Thymus (tissue), 11 donors: ENCODE results near the gene TFRC. TPM values are rescaled to one million over a fixed set of nuclear protein-coding genes. Genes with fewer than 3 reads are reported as not detected.
"Not testable (repeated sequence)": the region's sequence is repeated elsewhere in the genome, so short reads cannot be mapped to it uniquely, and the experiment has no call there.

Experiments used
- DNase-seq, 9 donors: peaks; one replicate each; pipeline ENCODE4 v3.0.0-alpha.2; 2013; ENCODE audit warnings: low spot score in 9 of 9, low read depth in 6 of 9, missing footprints in 1 of 9
- H3K27ac ChIP-seq, 2 donors: one replicate each; pipeline ENCODE4 v1.5.1; 2013; ENCODE audit warnings: control low read depth in 1 of 2, low read depth in 1 of 2, low read length in 1 of 2, mild to moderate bottlenecking in 1 of 2, moderate library complexity in 1 of 2
- H3K27me3 ChIP-seq, 2 donors: one replicate each; pipeline ENCODE4 v1.5.1; 2013; ENCODE audit warnings: low read length in 1 of 2; ENCODE audit not compliant: control insufficient read depth in 2 of 2, insufficient read depth in 1 of 2
- H3K36me3 ChIP-seq, 2 donors: one replicate each; pipeline ENCODE4 v1.5.1; 2013; ENCODE audit warnings: low read length in 1 of 2, mild to moderate bottlenecking in 1 of 2, moderate library complexity in 1 of 2; ENCODE audit not compliant: control insufficient read depth in 2 of 2, insufficient read depth in 2 of 2
- H3K4me1 ChIP-seq, 2 donors: one replicate each; pipeline ENCODE4 v1.5.1; 2013; ENCODE audit warnings: low read length in 2 of 2; ENCODE audit not compliant: control insufficient read depth in 2 of 2, insufficient read depth in 2 of 2
- H3K4me3 ChIP-seq, 2 donors: one replicate each; pipeline ENCODE4 v1.5.1; 2013; ENCODE audit warnings: low read length in 2 of 2, control low read depth in 1 of 2, mild to moderate bottlenecking in 1 of 2
- H3K9me3 ChIP-seq, 2 donors: one replicate each; pipeline ENCODE4 v1.5.1; 2013; ENCODE audit warnings: low read length in 1 of 2, mild to moderate bottlenecking in 1 of 2; ENCODE audit not compliant: control insufficient read depth in 2 of 2, insufficient read depth in 1 of 2
- WGBS: extraction: QIAGEN DNeasy Blood & Tissue Kit; methylation state at CpG from one replicate; pipeline ENCODE4 v1.1.7; 2013; 5-methylcytosine and 5-hydroxymethylcytosine counted together
- polyA plus RNA-seq: library from polyadenylated mRNA; stranded (reverse); fragments of 200-250 nt; gene quantifications from one replicate; pipeline ENCODE4 v1.2.3, GENCODE V29; 2013
- total RNA-seq: library from RNA; stranded (reverse); fragments of 120-200 nt; gene quantifications from one replicate; pipeline ENCODE4 v1.2.4, GENCODE V29; 2013
- donor health status: healthy.

The TFRC gene
- total and polyA plus RNA-seq, 2 donors, result 32.0 to 48.2 TPM

DNA sequence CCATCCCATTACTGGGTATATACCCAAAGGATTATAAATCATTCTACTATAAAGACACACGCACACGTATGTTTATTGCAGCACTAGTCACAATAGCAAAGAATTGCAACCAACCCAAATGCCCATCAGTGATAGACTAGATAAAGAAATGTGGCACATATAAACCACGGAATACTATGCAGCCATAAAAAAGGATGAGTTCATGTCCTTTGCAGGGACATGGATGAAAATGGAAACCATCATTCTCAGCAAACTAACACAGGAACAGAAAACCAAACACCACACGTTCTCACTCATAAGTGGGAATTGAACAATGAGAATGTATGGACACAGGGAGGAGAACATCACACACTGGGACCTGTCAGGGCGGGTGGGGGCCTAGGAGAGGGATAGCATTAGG is 63.7 kb downstream of the TFRC start:
- H3K4me3 ChIP-seq, H3K27ac ChIP-seq, H3K9me3 ChIP-seq, DNase-seq, H3K27me3 ChIP-seq, H3K36me3 ChIP-seq, H3K4me1 ChIP-seq: not testable (repeated sequence)
- WGBS, result 96% methylated on average over 5 of the region's 5 CpGs

DNA sequence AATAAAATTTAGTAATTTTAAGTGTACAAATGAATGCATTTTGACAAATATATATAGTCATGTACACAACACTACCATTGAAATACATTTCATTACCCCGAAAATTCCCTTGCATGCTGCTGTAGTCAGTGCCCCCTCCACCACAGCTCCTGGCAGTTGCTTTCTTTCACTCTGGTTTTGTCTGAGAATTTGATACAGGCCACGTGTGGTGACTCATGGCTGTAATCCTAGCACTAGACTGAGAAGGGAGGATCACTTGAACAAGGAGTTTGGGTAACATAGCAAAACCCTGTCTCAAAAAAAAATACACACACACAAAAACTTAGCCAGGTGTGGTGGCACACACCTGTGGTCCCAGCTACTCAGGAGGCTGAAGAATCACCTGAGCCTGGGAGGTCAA is 65.4 kb downstream of the TFRC start:
- Histone ChIP-seq H3K27me3 (no peaks in the 10 kb centered on the region), H3K4me3 (no peak overlapping the region), H3K9me3 (no peaks in the 10 kb centered on the region), H3K36me3 (no peaks in the 10 kb centered on the region), H3K27ac (no peak overlapping the region), H3K4me1 (no peaks in the 10 kb centered on the region)
- WGBS, result 90% methylated on average over 2 of the region's 2 CpGs
- DNase-seq, result no peak

DNA sequence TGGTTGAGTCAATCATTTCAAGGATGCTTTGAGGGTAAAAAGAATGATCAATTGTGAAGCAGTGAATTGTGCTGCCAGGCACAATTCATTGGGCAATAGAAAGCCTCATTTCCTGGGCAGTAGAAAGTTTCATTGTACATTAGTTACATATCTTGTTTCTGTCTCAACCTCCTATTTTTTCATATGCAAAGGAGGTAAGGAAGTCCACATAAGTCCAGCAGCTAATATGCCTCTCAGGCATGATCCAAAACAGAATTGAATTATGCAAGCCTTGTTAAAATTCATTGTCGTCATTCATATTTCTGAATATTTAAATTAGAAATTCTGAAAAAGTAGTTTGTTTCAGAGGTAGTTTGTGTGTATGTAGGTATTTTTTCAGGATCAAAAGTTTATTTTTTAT is 65.8 kb downstream of the TFRC start:
- H3K36me3 ChIP-seq, result no peaks in the 10 kb centered on the region
- no peaks in the 10 kb centered on the region for H3K9me3 ChIP-seq
- no peak for DNase-seq
- 98% methylated on average over 1 of the region's 1 CpG for WGBS
- no peak overlapping the region for H3K4me3 ChIP-seq
- H3K4me1 ChIP-seq, result no peaks in the 10 kb centered on the region
- H3K27ac ChIP-seq, result no peak overlapping the region
- H3K27me3 ChIP-seq, result no peaks in the 10 kb centered on the region

DNA sequence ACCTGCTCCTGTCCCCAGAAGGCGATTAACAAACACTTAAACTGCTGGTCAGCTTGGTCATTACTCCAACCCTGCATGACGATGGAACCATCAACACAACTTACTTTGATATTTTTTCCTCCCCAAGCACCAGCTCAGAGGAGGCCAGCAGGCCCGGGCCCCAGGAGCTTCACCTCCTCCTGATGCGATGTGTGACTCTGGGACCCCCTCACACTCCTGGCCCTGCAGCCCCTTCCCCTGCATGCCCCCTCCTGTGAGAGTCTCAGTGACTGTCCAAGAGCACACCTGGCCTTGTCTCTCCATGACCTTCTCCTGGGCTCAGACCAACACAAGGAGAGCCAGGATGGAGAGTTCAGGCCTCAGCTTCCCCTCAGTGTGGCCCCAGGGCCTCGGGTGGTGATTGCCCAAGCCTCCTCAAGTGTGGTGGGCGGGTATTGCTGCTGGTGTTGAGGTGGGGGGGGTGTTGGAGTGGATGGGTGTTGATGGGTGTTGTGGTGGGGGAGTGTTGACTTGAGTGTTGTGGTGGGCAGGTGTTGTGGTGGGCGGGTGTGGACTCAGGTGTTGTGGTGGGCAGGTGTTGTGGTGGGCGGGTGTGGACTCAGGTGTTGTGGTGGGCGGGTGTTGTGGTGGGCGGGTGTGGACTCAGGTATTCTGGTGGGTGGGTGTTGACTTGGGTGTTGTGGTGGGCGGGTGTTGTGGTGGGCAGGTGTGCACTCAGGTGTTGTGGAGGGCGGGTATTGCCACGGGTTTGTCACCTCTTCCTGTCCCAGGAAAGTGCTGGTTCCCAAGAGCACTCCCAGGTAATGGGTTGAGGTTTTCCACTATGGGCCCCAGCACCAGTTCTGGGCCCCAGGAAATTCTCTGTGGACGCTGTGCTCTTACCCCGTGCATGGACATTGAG is 68.1 kb downstream of the TFRC start:
- DNase-seq, result no peak
- WGBS, result 96% methylated on average over 15 of the region's 15 CpGs
- H3K27ac ChIP-seq, result no peak overlapping the region

DNA sequence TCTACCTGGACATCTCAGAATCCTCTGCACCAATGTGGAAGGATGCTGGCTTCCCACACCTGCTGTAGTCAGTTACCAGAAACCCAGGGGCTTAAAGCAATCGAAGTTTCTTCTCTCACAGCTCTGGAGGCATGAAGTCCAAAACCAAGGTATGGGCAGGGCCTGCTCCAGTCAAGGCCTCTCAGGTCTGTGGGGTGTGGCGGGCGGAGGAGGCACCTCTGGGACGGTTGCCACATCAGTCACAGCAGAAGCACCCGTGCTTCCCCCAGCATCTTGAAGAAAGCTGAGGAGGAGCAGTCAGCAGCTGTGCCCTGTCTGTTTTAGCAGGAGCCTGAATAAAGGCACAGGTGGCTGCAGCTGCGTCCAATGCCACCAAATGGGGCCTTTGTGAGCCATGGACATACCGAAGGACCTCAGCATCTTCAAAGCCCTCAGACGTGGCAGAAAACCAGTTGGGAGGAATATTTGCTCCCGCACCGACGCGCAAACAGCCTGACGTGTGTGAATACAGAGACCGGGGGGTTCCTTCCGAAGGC is 68.9 kb downstream of the TFRC start:
- WGBS, result 90% methylated on average over 15 of the region's 15 CpGs
- Histone ChIP-seq H3K9me3 (no peaks in the 10 kb centered on the region), H3K4me3 (no peak overlapping the region), H3K27me3 (no peaks in the 10 kb centered on the region), H3K36me3 (no peaks in the 10 kb centered on the region), H3K27ac (no peak overlapping the region), H3K4me1 (no peaks in the 10 kb centered on the region)
- peak in 2 of 9 donors; percentile 4 to 8 for DNase-seq

More for the DNA sequence above, 68.1 kb downstream of the TFRC start:
- H3K9me3 ChIP-seq, result no peaks in the 10 kb centered on the region
- no peaks in the 10 kb centered on the region for H3K36me3 ChIP-seq
- H3K4me1 ChIP-seq, result no peaks in the 10 kb centered on the region
- no peak overlapping the region for H3K4me3 ChIP-seq
- no peaks in the 10 kb centered on the region for H3K27me3 ChIP-seq

DNA sequence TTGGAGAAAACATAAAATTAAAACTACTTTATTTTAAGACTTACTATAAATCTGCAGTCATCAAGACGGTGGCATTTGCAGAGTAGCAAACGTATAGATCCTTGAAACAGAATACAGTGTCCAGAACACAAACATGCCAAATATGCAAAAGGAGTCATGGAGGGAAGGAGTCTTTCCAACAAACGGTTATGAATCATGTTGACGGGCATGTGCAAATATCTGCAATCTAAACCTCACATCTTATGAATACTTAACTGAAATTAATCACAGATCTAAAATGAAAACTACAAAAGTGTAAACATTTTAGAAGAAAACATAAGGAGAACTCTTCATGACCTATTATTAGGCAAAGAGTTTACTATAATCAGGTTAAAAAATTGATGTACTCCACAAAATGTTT is 69.4 kb downstream of the TFRC start:
- 94% methylated on average over 4 of the region's 4 CpGs for WGBS
- H3K36me3 ChIP-seq, result no peaks in the 10 kb centered on the region
- H3K4me1 ChIP-seq, result no peaks in the 10 kb centered on the region
- H3K4me3 ChIP-seq, result no peak overlapping the region
- DNase-seq, result no peak
- no peaks in the 10 kb centered on the region for H3K9me3 ChIP-seq
- no peak overlapping the region for H3K27ac ChIP-seq
- no peaks in the 10 kb centered on the region for H3K27me3 ChIP-seq

DNA sequence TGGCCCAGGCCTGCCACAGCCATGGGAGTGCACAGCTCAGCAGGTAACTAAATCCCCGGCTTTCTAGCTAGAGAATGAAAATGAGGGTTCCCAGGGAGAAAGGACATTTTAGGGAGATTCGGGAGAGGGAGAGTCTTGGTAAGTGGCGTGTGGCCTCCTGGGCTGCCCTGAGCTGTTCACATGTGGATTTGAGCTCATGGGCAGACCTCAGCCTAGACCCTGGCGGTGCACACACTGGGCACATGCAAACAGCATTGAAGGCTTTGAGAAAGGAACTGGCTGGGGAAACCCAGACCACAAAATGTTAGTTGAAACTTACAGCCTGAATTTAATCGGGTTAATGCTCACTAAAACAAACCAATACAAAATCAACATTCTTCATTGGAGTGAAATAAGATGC is 72.4 kb downstream of the TFRC start:
- Histone ChIP-seq H3K27ac (no peak overlapping the region), H3K4me3 (no peak overlapping the region), H3K27me3 (no peaks in the 10 kb centered on the region), H3K36me3 (no peaks in the 10 kb centered on the region), H3K9me3 (no peaks in the 10 kb centered on the region), H3K4me1 (no peaks in the 10 kb centered on the region)
- WGBS, result 93% methylated on average over 5 of the region's 5 CpGs
- DNase-seq, result no peak

DNA sequence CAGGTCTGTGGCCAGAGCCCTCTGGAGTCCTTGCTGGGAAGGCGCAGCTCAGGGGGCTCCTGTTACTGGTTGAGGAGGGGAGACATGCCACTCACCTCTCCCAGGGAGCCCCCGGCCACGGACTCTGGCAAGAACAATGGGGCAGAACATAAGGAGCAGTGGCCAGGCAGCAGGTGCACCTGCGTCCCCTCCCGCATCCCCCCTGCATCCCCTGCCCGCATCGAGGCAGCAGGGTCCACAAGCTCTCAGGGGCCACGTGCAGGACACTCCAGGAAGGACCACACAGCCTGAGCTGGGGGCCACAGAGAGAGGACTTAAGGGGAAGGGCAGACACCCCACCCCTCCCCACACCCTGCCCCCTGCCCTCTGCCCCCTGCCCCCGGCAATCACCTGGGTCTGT is 73.0 kb downstream of the TFRC start:
- Histone ChIP-seq H3K27me3 (no peaks in the 10 kb centered on the region), H3K36me3 (no peaks in the 10 kb centered on the region), H3K9me3 (no peaks in the 10 kb centered on the region), H3K4me3 (no peak overlapping the region), H3K4me1 (no peaks in the 10 kb centered on the region), H3K27ac (no peak overlapping the region)
- no peak for DNase-seq
- 97% methylated on average over 9 of the region's 9 CpGs for WGBS

DNA sequence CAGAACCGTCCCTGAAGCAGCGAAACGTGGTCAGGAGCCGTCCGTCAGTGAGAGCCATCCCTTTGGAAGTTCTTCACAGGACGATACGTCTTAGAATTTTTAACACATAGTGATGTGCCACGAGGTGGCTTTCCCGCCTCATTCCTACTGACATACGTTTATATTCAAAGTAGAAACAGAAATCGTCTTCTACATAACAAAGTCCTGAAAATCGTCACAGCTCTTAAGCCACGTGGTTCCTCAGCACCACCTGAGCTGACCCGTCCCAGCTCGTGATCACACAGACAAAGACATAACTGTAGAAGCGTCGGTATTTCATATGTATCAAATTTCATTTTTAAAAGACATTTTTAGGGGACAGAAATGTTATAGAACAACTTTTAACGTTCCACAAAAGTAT is 73.5 kb downstream of the TFRC start:
- no peaks in the 10 kb centered on the region for H3K9me3 ChIP-seq
- DNase-seq, result no peak
- H3K27me3 ChIP-seq, result no peaks in the 10 kb centered on the region
- 95% methylated on average over 18 of the region's 18 CpGs for WGBS
- H3K4me3 ChIP-seq, result no peak overlapping the region
- H3K27ac ChIP-seq, result no peak overlapping the region
- no peaks in the 10 kb centered on the region for H3K36me3 ChIP-seq
- H3K4me1 ChIP-seq, result no peaks in the 10 kb centered on the region
